Measurements from ENCODE around the gene GPAM. TPM values are rescaled to one million over a fixed set of nuclear protein-coding genes. Genes with fewer than 3 reads are reported as not detected.

Gene GPAM
- total RNA-seq, 1 donor from 2014 or later = 42.5 TPM

Other genes starting within 250 kb of the GPAM start
- not detected for gene TECTB, start 99.6 kb upstream of the GPAM start, total RNA-seq
- gene ACSL5, start 190.4 kb upstream of the GPAM start, total RNA-seq = 6.4 TPM